ENCODE results near the gene MAPK14. TPM values are rescaled to one million over a fixed set of nuclear protein-coding genes. Genes with fewer than 3 reads are reported as not detected.

MAPK14 gene
- total and polyA plus RNA-seq, 9 of the 15 experiments (the other 6 are each of a cell fraction or from before 2014, with no cell fraction given), result 8.8 to 62.7 (median 35.5) TPM

DNA sequence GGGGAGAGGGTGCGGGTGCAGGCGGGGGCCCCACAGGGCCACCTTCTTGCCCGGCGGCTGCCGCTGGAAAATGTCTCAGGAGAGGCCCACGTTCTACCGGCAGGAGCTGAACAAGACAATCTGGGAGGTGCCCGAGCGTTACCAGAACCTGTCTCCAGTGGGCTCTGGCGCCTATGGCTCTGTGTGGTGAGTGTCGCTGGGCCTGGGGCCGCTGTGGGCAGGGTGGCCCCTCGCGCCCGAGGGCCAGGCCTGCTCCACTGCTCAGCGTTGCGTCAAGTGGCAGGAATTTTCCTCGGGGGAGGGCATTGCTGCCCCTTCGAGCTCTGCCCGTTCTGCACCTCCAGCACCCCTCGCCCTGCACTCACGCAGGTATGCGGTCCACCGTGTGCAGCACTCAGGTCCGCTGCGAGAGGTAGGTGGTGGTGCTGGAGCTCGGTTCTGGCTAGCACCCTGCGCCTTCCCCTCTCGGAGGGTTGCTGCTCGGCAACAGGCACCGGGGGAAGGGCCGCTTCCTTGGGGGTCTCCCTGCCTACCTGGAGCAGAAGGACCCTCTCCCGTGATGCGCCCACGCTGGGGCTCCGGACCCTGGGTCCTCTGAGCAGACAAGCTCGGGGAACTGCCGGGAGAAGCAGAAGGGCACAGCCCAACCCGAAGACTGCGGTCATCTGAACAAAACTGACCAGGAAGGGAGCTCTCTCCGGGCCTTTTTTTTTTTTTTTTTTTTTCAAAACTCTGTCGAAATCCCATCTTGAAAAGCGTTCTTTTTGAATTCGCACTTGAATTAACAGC, 674 bp downstream of the MAPK14 start (continued):
- no peak for TF ChIP-seq SIN3B (IDR thresholded peaks at IDR 0.05; ENCODE audit: low read depth)
- TF ChIP-seq KHSRP (IDR thresholded peaks at IDR 0.05), result no peak
- TF ChIP-seq RBFOX2 (IDR thresholded peaks at IDR 0.05; ENCODE audit: low read depth, low read length), result peak; percentile 61
- no peak for TF ChIP-seq BRD4 (IDR thresholded peaks at IDR 0.05)
- no peak for TF ChIP-seq CSDE1 (IDR thresholded peaks at IDR 0.05)
- no peak for TF ChIP-seq MEF2A (IDR thresholded peaks at IDR 0.05; ENCODE audit: control insufficient read depth, low read depth, low read length)
- peak; percentile 37; the same call in 1 of the 2 replicates for TF ChIP-seq SMAD4 (CRISPR knock-in tag; conservative IDR thresholded peaks at IDR 0.05)
- TF ChIP-seq L3MBTL2 (IDR thresholded peaks at IDR 0.05), result no peak
- peak; percentile 74 for TF ChIP-seq FOXP1 (CRISPR knock-in tag; IDR thresholded peaks at IDR 0.05)
- no peak for TF ChIP-seq ELF2 (CRISPR knock-in tag; IDR thresholded peaks at IDR 0.05)
- TF ChIP-seq BRCA1 (IDR thresholded peaks at IDR 0.05), result no peak
- no peak for TF ChIP-seq BRCA1 (CRISPR knock-in tag; IDR thresholded peaks at IDR 0.05)
- TF ChIP-seq CCNT2 (IDR thresholded peaks at IDR 0.05; ENCODE audit: borderline replicate concordance, extremely low read depth, insufficient read length, low read depth, low read length), result peak; percentile 4
- TF ChIP-seq SAFB2 (IDR thresholded peaks at IDR 0.05; ENCODE audit: borderline replicate concordance, low read depth, low read length, severe bottlenecking), result no peak
- TF ChIP-seq RNF2 (IDR thresholded peaks at IDR 0.05), result 0 out of 2 replicates have a peak, but pooled peaks have one; percentile 7
- TF ChIP-seq ELF1 (tag; IDR thresholded peaks at IDR 0.05), result no peak
- no peak for TF ChIP-seq ZBED1 (IDR thresholded peaks at IDR 0.05)
- no peak for TF ChIP-seq NFRKB (IDR thresholded peaks at IDR 0.05; ENCODE audit: low read depth)
- no peak for TF ChIP-seq RFX7 (CRISPR knock-in tag; IDR thresholded peaks at IDR 0.05)
- TF ChIP-seq MYNN (IDR thresholded peaks at IDR 0.05), result no peak
- no peak for TF ChIP-seq MYNN (CRISPR knock-in tag; IDR thresholded peaks at IDR 0.05)
- TF ChIP-seq, protein P1, sequence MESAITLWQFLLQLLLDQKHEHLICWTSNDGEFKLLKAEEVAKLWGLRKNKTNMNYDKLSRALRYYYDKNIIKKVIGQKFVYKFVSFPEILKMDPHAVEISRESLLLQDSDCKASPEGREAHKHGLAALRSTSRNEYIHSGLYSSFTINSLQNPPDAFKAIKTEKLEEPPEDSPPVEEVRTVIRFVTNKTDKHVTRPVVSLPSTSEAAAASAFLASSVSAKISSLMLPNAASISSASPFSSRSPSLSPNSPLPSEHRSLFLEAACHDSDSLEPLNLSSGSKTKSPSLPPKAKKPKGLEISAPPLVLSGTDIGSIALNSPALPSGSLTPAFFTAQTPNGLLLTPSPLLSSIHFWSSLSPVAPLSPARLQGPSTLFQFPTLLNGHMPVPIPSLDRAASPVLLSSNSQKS (CRISPR knock-in tag; IDR thresholded peaks at IDR 0.05), result no peak
- no peak for TF ChIP-seq ZSCAN32 (CRISPR knock-in tag; IDR thresholded peaks at IDR 0.05)
- no peak for TF ChIP-seq ZNF780A (CRISPR knock-in tag; IDR thresholded peaks at IDR 0.05)
- peak; percentile 6 to 46; a peak in 1 of 4 replicates for TF ChIP-seq NRF1 (conservative IDR thresholded peaks at IDR 0.05 in 1 of 2, IDR thresholded peaks at IDR 0.05 in 1 of 2)
- TF ChIP-seq TEAD1 (CRISPR knock-in tag; IDR thresholded peaks at IDR 0.05), result peak in 1 of 2 experiments; percentile 73; a peak in 2 of 4 replicates
- no peak for TF ChIP-seq PHB (CRISPR knock-in tag; IDR thresholded peaks at IDR 0.05)
- TF ChIP-seq, protein P2, sequence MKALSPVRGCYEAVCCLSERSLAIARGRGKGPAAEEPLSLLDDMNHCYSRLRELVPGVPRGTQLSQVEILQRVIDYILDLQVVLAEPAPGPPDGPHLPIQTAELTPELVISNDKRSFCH (CRISPR knock-in tag; IDR thresholded peaks at IDR 0.05), result no peak
- TF ChIP-seq, protein P2 (tag; IDR thresholded peaks at IDR 0.05), result peak; percentile 67; the same call in 1 of the 2 replicates
- TF ChIP-seq ZNF311 (CRISPR knock-in tag; IDR thresholded peaks at IDR 0.05), result no peak
- no peak; the same call in 1 of the 2 replicates for TF ChIP-seq EGR1 (conservative IDR thresholded peaks at IDR 0.05)
